ENCODE results near the gene NKD2. TPM values are rescaled to one million over a fixed set of nuclear protein-coding genes. Genes with fewer than 3 reads are reported as not detected.

Gene NKD2
- total RNA-seq, 1 experiment from 2014 or later, result 0.57 TPM

- no peaks in the 10 kb centered on the region for H3K36me3 ChIP-seq (ENCODE audit: low read depth)
- H2AFZ ChIP-seq, result no peak overlapping the region
- TF ChIP-seq CTCF (conservative IDR thresholded peaks at IDR 0.05) (no peak), EZH2 (IDR thresholded peaks at IDR 0.05; ENCODE audit: low read depth) (no peak)
- no TSS peak for BruUV-seq (replicated peaks)
- H4K20me1 ChIP-seq (ENCODE audit: insufficient read depth), result no peaks in the 10 kb centered on the region
- peaks cover 36% of the 10 kb centered on the region for H3K9me3 ChIP-seq (ENCODE audit: insufficient read depth, low read depth)
- H3K27me3 ChIP-seq (ENCODE audit: insufficient read depth, low read depth), result peaks cover 87% of the 10 kb centered on the region
- CTCF ChIA-PET, result interaction anchor here (0.5 to 0.6 kb wide), 2 partner anchors 47 to 661 kb away, joined by 3 read pairs; no protein-coding TSS in a partner anchor
- H3K79me2 ChIP-seq (ENCODE audit: low read depth), result no peaks in the 10 kb centered on the region
- H3K4me3 ChIP-seq, result no peak overlapping the region
- intact Hi-C loops (cut with micrococcal nuclease; ENCODE audit: unreplicated experiment), result no loop called here
- no peak overlapping the region for H3K4me2 ChIP-seq
- H3K27ac ChIP-seq, result no peak overlapping the region
- POLR2A ChIA-PET (ENCODE audit: unreplicated experiment), result interaction anchor here (0.7 kb wide), 1 partner anchor 847 kb away, joined by 3 read pairs; no protein-coding TSS in a partner anchor
- no peaks in the 10 kb centered on the region for H3F3A ChIP-seq (ENCODE audit: insufficient read depth, low read depth)
- no peak for DNase-seq
- H3K9me2 ChIP-seq (ENCODE audit: insufficient read depth), result no peaks in the 10 kb centered on the region
- no peaks in the 10 kb centered on the region for H3K4me1 ChIP-seq (replicated peaks; ENCODE audit: insufficient read depth)
Measured at GRCh38 chr5:984774-985173, 23.8 kb upstream of the NKD2 start.

GRCh38 chr5:987761-988160, 20.8 kb upstream of the NKD2 start:
- Histone ChIP-seq H3K27me3 (ENCODE audit: insufficient read depth, low read depth) (peaks cover 92% of the 10 kb centered on the region), H3K79me2 (ENCODE audit: low read depth) (no peaks in the 10 kb centered on the region), H3F3A (ENCODE audit: insufficient read depth, low read depth) (no peaks in the 10 kb centered on the region), H3K36me3 (ENCODE audit: low read depth) (no peaks in the 10 kb centered on the region), H2AFZ (no peak overlapping the region), H3K9me3 (ENCODE audit: insufficient read depth, low read depth) (peaks cover 36% of the 10 kb centered on the region), H3K9me2 (ENCODE audit: insufficient read depth) (no peaks in the 10 kb centered on the region), H3K4me2 (no peak overlapping the region), H3K4me3 (no peak overlapping the region), H3K27ac (no peak overlapping the region), H4K20me1 (ENCODE audit: insufficient read depth) (no peaks in the 10 kb centered on the region), H3K4me1 (replicated peaks; ENCODE audit: insufficient read depth) (no peaks in the 10 kb centered on the region)
- CTCF ChIA-PET, result interaction anchor here (0.6 kb wide), 1 partner anchor 8 kb away, joined by 12 read pairs; no protein-coding TSS in a partner anchor
- TF ChIP-seq EZH2 (IDR thresholded peaks at IDR 0.05; ENCODE audit: low read depth), result no peak
- TF ChIP-seq CTCF (conservative IDR thresholded peaks at IDR 0.05), result no peak
- DNase-seq, result no peak
- POLR2A ChIA-PET (ENCODE audit: unreplicated experiment), result no interaction called here
- intact Hi-C loops (cut with micrococcal nuclease; ENCODE audit: unreplicated experiment), result no loop called here
- BruUV-seq (replicated peaks), result no TSS peak

GRCh38 chr5:988322-988721, 20.3 kb upstream of the NKD2 start:
- CTCF ChIA-PET, result no interaction called here
- H3K4me2 ChIP-seq, result no peak overlapping the region
- H3K9me3 ChIP-seq (ENCODE audit: insufficient read depth, low read depth), result peaks cover 36% of the 10 kb centered on the region
- H3K4me3 ChIP-seq, result no peak overlapping the region
- no peaks in the 10 kb centered on the region for H4K20me1 ChIP-seq (ENCODE audit: insufficient read depth)
- POLR2A ChIA-PET (ENCODE audit: unreplicated experiment), result no interaction called here
- H3K79me2 ChIP-seq (ENCODE audit: low read depth), result no peaks in the 10 kb centered on the region
- no peaks in the 10 kb centered on the region for H3F3A ChIP-seq (ENCODE audit: insufficient read depth, low read depth)
- no peak overlapping the region for H2AFZ ChIP-seq
- H3K9me2 ChIP-seq (ENCODE audit: insufficient read depth), result no peaks in the 10 kb centered on the region
- no peak for TF ChIP-seq CTCF (conservative IDR thresholded peaks at IDR 0.05)
- TF ChIP-seq EZH2 (IDR thresholded peaks at IDR 0.05; ENCODE audit: low read depth), result no peak
- H3K4me1 ChIP-seq (replicated peaks; ENCODE audit: insufficient read depth), result peaks cover 1% of the 10 kb centered on the region
- peaks cover 93% of the 10 kb centered on the region for H3K27me3 ChIP-seq (ENCODE audit: insufficient read depth, low read depth)
- H3K27ac ChIP-seq, result no peak overlapping the region
- no peak for DNase-seq
- BruUV-seq (replicated peaks), result no TSS peak
- intact Hi-C loops (cut with micrococcal nuclease; ENCODE audit: unreplicated experiment), result no loop called here
- H3K36me3 ChIP-seq (ENCODE audit: low read depth), result no peaks in the 10 kb centered on the region
